Measurements from ENCODE around the gene MIXL1.
"Not testable (repeated sequence)": the region's sequence is repeated elsewhere in the genome, so short reads cannot be mapped to it uniquely, and the experiment has no call there.

The MIXL1 gene

DNA sequence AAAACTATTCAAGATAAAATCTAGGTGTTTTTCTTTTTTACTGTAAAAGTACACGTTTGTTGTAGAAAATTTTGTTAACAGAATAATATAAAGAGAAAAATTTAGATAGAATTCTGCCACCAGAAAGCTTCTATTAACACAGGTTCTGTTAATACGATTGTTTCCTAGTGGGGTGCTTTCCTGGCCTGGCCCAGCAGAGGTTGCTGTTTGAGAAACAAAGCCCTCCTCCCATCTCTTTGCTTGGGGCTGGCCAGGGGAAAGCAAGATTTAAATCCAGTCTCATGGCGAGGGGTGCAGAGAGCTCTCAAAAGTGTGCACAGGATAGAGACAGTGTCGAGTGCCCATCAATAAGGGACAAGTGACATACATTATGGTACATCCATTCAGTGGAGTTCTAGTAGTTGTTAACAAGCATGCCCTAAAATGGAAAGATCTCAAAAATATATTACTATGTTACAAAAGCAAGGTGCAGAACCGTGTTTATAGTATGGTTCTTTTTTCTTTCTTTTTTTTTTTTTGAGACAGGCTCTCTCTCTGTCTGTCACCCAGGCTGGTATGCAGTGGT lies 22.4 kb upstream of the MIXL1 start:
- Histone ChIP-seq H3K4me1 (ENCODE audit: control insufficient read depth in 5 of 5, insufficient read depth in 5 of 5, low read length in 5 of 5) (no peaks in the 10 kb centered on the region), H3K9ac (ENCODE audit: low read length in 5 of 5) (no peak overlapping the region), H3K9me3 (ENCODE audit: control insufficient read depth in 5 of 5, low read length in 5 of 5) (no peaks in the 10 kb centered on the region), H3K27ac (ENCODE audit: low read depth, low read length) (no peak overlapping the region), H3K27me3 (ENCODE audit: control insufficient read depth in 5 of 5, insufficient read depth in 4 of 5, low read length in 5 of 5) (no peaks in the 10 kb centered on the region), H3K36me3 (ENCODE audit: control insufficient read depth in 5 of 5, insufficient read depth in 5 of 5, low read length in 5 of 5) (no peaks in the 10 kb centered on the region), H3K4me3 (ENCODE audit: low read depth in 1 of 5, low read length in 5 of 5) (no peak overlapping the region)

DNA sequence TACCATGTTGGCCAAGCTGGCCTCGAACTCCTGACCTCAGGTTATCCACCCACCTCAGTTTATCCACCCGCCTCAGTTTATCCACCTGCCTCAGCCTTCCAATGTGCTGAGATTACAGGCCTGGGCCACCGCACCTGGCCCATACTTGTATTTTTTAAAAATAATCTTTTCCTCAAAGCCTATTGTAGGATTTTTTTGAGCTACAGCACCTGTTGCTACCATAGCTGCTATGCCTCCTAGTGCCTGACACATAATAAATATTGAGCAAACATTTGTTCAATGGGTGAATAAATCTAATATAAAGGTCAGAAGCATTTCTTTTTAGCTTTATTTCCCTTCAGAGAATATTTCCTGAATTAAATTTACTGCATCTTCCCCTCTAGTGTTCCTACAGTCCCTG lies 21.2 kb upstream of the MIXL1 start:
- no peaks in the 10 kb centered on the region for H3K27me3 ChIP-seq (ENCODE audit: control insufficient read depth in 5 of 5, insufficient read depth in 4 of 5, low read length in 5 of 5)
- H3K4me3 ChIP-seq (ENCODE audit: low read depth in 1 of 5, low read length in 5 of 5) = no peak overlapping the region
- no peaks in the 10 kb centered on the region for H3K9me3 ChIP-seq (ENCODE audit: control insufficient read depth in 5 of 5, low read length in 5 of 5)
- no peaks in the 10 kb centered on the region for H3K36me3 ChIP-seq (ENCODE audit: control insufficient read depth in 5 of 5, insufficient read depth in 5 of 5, low read length in 5 of 5)
- H3K27ac ChIP-seq (ENCODE audit: low read depth, low read length) = no peak overlapping the region
- no peak overlapping the region for H3K9ac ChIP-seq (ENCODE audit: low read length in 5 of 5)
- no peaks in the 10 kb centered on the region for H3K4me1 ChIP-seq (ENCODE audit: control insufficient read depth in 5 of 5, insufficient read depth in 5 of 5, low read length in 5 of 5)

DNA sequence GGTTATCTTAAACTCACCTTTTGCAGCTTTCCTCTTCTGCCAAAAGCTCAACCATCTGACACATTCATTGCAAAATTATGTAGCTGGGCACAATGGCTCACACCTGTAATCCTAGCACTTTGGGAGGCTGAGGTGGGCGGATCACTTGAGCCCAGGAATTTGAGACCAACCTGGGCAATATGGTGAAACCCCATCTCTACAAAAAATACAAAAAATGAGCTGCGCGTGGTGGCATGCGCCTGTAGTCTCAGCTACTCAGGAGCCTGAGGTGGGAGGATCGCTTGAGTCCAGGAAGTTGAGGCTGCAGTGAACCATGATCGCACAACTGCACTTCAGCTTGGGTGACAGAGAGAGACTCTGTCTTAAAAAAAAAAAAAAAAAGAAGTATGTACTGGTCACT lies 20.8 kb upstream of the MIXL1 start:
- H3K27me3 ChIP-seq (ENCODE audit: control insufficient read depth in 5 of 5, insufficient read depth in 4 of 5, low read length in 5 of 5); H3K36me3 ChIP-seq (ENCODE audit: control insufficient read depth in 5 of 5, insufficient read depth in 5 of 5, low read length in 5 of 5); H3K4me3 ChIP-seq (ENCODE audit: low read depth in 1 of 5, low read length in 5 of 5); H3K9me3 ChIP-seq (ENCODE audit: control insufficient read depth in 5 of 5, low read length in 5 of 5); H3K4me1 ChIP-seq (ENCODE audit: control insufficient read depth in 5 of 5, insufficient read depth in 5 of 5, low read length in 5 of 5); H3K9ac ChIP-seq (ENCODE audit: low read length in 5 of 5); H3K27ac ChIP-seq (ENCODE audit: low read depth, low read length): not testable (repeated sequence)

DNA sequence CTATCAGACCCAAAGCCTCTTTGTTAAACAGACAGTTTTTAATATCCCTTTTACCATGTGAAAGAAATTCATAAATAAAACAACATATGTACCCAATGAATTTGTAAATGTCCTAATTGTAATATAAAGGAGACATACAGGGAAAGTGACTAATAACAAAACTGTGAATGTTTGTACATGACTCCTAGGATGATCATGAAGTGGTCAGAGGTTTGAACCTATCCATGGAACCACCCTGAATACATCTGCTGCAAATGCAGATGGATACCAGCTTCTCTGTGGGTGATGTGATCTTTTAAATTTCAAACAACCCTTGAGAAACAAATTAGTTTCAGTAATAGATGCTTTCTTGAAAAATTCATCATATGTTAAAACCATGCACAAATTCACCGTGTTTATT lies 20.2 kb upstream of the MIXL1 start:
- H3K9me3 ChIP-seq (ENCODE audit: control insufficient read depth in 5 of 5, low read length in 5 of 5) = no peaks in the 10 kb centered on the region
- H3K36me3 ChIP-seq (ENCODE audit: control insufficient read depth in 5 of 5, insufficient read depth in 5 of 5, low read length in 5 of 5) = no peaks in the 10 kb centered on the region
- no peak overlapping the region for H3K9ac ChIP-seq (ENCODE audit: low read length in 5 of 5)
- H3K4me1 ChIP-seq (ENCODE audit: control insufficient read depth in 5 of 5, insufficient read depth in 5 of 5, low read length in 5 of 5) = no peaks in the 10 kb centered on the region
- H3K27ac ChIP-seq (ENCODE audit: low read depth, low read length) = no peak overlapping the region
- H3K27me3 ChIP-seq (ENCODE audit: control insufficient read depth in 5 of 5, insufficient read depth in 4 of 5, low read length in 5 of 5) = no peaks in the 10 kb centered on the region
- H3K4me3 ChIP-seq (ENCODE audit: low read depth in 1 of 5, low read length in 5 of 5) = no peak overlapping the region

DNA sequence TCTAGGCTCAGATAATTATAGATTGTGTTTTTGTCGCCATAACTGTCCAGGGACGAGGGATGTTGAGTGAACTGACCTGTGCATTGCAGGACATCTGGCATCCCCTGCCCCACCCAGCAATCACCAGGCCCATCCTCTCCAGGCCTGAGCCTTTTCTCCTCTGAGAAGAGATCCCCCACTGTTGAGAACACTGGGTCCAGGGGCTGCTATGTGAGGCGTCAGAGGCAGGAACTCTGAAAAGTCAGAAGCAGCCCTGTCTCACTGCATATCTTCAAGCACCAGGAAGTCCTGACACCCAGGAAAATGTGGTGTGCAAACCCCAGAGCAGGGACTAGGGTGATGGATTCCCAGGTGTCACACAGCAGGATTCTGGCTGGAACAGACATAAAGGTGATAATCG lies 19.8 kb upstream of the MIXL1 start:
- Histone ChIP-seq H3K4me1 (ENCODE audit: control insufficient read depth in 5 of 5, insufficient read depth in 5 of 5, low read length in 5 of 5) (no peaks in the 10 kb centered on the region), H3K27ac (ENCODE audit: low read depth, low read length) (no peak overlapping the region), H3K9me3 (ENCODE audit: control insufficient read depth in 5 of 5, low read length in 5 of 5) (no peaks in the 10 kb centered on the region), H3K36me3 (ENCODE audit: control insufficient read depth in 5 of 5, insufficient read depth in 5 of 5, low read length in 5 of 5) (no peaks in the 10 kb centered on the region), H3K4me3 (ENCODE audit: low read depth in 1 of 5, low read length in 5 of 5) (no peak overlapping the region), H3K27me3 (ENCODE audit: control insufficient read depth in 5 of 5, insufficient read depth in 4 of 5, low read length in 5 of 5) (no peaks in the 10 kb centered on the region), H3K9ac (ENCODE audit: low read length in 5 of 5) (no peak overlapping the region)

DNA sequence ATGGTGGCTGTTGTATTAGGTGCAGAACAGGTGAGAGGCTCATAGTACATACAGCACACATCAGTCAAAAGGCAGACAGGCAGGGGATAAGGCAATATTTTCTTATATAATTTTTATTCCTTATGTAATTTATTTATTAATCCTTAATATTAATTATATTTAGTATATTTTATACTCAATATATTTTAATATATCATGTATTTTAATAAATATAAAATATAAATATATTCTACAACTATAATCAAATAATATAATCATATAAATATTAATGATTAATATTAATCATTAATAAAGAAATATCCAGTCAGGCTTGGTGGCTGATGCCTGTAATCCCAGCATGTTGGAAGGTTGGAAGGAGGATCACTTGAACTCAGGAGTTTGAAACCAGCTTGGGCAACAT lies 19.3 kb upstream of the MIXL1 start:
- no peaks in the 10 kb centered on the region for H3K27me3 ChIP-seq (ENCODE audit: control insufficient read depth in 5 of 5, insufficient read depth in 4 of 5, low read length in 5 of 5)
- H3K36me3 ChIP-seq (ENCODE audit: control insufficient read depth in 5 of 5, insufficient read depth in 5 of 5, low read length in 5 of 5) = no peaks in the 10 kb centered on the region
- H3K9me3 ChIP-seq (ENCODE audit: control insufficient read depth in 5 of 5, low read length in 5 of 5) = no peaks in the 10 kb centered on the region
- no peaks in the 10 kb centered on the region for H3K4me1 ChIP-seq (ENCODE audit: control insufficient read depth in 5 of 5, insufficient read depth in 5 of 5, low read length in 5 of 5)
- no peak overlapping the region for H3K4me3 ChIP-seq (ENCODE audit: low read depth in 1 of 5, low read length in 5 of 5)
- no peak overlapping the region for H3K27ac ChIP-seq (ENCODE audit: low read depth, low read length)
- no peak overlapping the region for H3K9ac ChIP-seq (ENCODE audit: low read length in 5 of 5)

DNA sequence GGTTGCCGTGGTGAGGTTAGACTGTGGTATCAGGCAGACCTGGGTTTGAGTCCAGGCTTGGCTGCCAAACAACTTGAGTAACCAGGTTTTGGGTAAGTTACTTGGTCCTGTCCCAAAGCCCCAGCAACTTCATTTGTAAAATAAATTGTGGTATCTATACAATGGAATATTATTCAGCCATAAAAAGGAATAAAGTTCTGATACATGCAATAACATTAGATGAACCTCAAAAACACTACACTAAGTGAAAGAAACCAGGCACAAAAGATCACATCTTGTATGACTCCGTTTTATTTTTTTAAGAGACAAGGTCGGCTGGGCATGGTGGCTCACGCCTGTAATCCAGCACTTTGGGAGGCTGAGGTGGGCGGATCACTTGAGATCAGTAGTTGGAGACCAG lies 16.4 kb upstream of the MIXL1 start:
- Histone ChIP-seq H3K27me3 (ENCODE audit: control insufficient read depth in 5 of 5, insufficient read depth in 4 of 5, low read length in 5 of 5) (peaks cover 0 to 2% (median 0%) of the 10 kb centered on the region in 5 donors), H3K9ac (ENCODE audit: low read length in 5 of 5) (no peak overlapping the region), H3K4me1 (ENCODE audit: control insufficient read depth in 5 of 5, insufficient read depth in 5 of 5, low read length in 5 of 5) (no peaks in the 10 kb centered on the region), H3K4me3 (ENCODE audit: low read depth in 1 of 5, low read length in 5 of 5) (no peak overlapping the region), H3K9me3 (ENCODE audit: control insufficient read depth in 5 of 5, low read length in 5 of 5) (no peaks in the 10 kb centered on the region), H3K36me3 (ENCODE audit: control insufficient read depth in 5 of 5, insufficient read depth in 5 of 5, low read length in 5 of 5) (no peaks in the 10 kb centered on the region), H3K27ac (ENCODE audit: low read depth, low read length) (no peak overlapping the region)

DNA sequence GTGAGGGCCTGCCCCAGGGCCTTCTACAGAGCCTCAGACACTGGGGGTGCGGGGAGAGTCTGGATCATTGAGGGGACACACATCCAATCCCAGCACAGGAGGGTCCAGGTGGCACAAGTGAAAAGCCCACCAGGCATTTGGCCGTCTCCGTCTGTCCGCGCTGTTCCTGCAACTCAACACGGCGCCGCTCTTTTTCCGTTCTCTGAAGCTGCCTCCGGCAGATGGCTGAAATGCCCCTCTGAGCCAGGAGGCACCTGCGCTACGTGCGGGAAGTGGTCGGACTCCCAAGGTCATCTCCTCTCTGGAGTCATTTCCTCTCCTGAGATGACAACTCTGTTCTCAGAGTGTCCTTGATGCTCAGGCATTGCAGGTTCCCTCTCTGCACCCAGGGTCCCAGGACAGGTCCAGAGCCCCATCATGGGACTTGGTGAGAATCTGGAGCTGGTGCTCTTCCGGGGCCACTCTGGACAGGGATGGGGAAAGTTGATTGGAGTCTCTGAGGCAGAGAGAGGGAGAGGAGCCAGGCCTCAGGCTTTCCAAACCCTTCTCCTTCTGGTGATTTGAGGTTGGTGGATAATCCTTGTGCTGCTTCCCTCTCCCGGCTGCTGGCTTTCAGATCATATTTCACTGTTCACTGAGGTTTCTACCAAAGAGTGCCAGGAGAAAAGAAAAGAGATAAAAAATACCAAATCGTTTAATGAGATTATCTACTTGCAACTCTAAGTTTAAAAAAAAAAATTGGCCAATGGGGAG lies 14.0 kb upstream of the MIXL1 start:
- peaks cover 0 to 2% (median 0%) of the 10 kb centered on the region in 5 donors for H3K27me3 ChIP-seq (ENCODE audit: control insufficient read depth in 5 of 5, insufficient read depth in 4 of 5, low read length in 5 of 5)

DNA sequence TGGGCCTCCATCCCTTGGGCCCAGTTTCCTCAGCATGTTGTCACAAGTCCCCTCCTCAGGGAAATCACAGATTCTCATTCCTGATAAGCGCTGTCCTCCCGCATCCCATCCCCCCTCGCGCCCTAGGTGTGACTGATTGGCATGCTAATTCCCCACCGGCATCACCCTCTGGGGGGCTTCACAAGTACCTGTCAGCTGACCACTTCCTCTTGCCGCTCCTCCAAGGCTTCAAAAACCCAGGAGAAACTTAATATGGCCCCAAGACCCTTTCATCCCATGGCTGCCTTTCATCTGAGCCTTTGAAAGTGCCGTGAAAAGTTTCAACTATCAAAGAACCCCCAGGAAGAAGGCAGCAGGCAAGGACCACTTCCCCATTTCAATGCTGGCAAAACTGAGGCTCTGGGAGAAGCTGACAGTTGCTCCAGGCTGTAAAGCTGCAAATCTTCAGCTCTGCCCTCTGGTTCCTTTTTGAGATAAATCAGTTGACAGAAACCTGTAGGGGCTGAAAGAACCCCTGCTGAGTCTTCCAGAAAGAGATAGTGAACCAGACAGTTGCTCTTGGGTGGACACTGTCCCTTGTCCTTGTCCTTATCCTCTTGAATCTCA lies 12.8 kb upstream of the MIXL1 start:
- Histone ChIP-seq H3K36me3 (ENCODE audit: control insufficient read depth in 5 of 5, insufficient read depth in 5 of 5, low read length in 5 of 5) (no peaks in the 10 kb centered on the region), H3K9ac (ENCODE audit: low read length in 5 of 5) (no peak overlapping the region), H3K27ac (ENCODE audit: low read depth, low read length) (no peak overlapping the region), H3K9me3 (ENCODE audit: control insufficient read depth in 5 of 5, low read length in 5 of 5) (no peaks in the 10 kb centered on the region), H3K4me3 (ENCODE audit: low read depth in 1 of 5, low read length in 5 of 5) (no peak overlapping the region), H3K27me3 (ENCODE audit: control insufficient read depth in 5 of 5, insufficient read depth in 4 of 5, low read length in 5 of 5) (peaks cover 0 to 2% (median 0%) of the 10 kb centered on the region in 5 donors), H3K4me1 (ENCODE audit: control insufficient read depth in 5 of 5, insufficient read depth in 5 of 5, low read length in 5 of 5) (no peaks in the 10 kb centered on the region)

More for the DNA sequence above, 14.0 kb upstream of the MIXL1 start:
- Histone ChIP-seq H3K9ac (ENCODE audit: low read length in 5 of 5) (no peak overlapping the region), H3K4me1 (ENCODE audit: control insufficient read depth in 5 of 5, insufficient read depth in 5 of 5, low read length in 5 of 5) (no peaks in the 10 kb centered on the region), H3K9me3 (ENCODE audit: control insufficient read depth in 5 of 5, low read length in 5 of 5) (no peaks in the 10 kb centered on the region), H3K27ac (ENCODE audit: low read depth, low read length) (no peak overlapping the region), H3K4me3 (ENCODE audit: low read depth in 1 of 5, low read length in 5 of 5) (no peak overlapping the region), H3K36me3 (ENCODE audit: control insufficient read depth in 5 of 5, insufficient read depth in 5 of 5, low read length in 5 of 5) (no peaks in the 10 kb centered on the region)

DNA sequence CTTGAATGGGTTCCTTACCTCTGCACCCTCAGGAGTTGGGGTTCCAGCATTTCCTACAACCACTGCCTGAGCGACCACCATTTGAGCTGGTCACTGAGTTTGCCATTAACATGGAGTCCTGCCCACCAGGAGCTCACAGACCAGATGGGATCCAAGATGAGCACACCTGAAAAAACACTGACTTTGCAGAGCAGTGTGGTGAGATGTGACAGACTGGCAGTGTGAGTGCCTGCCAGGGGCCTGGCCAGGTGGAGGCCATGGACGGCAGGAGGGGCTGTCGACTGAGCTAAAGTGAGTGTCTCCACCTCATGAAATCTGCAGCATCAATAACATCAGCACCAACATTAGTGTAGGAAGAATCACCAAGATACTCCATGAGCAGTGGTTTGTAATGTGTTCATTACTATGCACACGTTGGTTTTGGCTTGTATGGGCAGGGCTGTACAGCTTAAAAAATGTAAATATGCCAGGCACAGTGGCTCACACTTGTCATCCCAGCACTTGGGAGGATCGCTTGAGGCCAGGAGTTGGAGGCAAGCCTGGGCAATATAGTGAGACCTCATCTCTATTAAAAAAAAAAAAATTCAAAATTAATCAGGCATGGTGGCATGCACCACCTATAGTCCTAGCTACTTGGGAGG lies 12.2 kb upstream of the MIXL1 start:
- Histone ChIP-seq H3K36me3 (ENCODE audit: control insufficient read depth in 5 of 5, insufficient read depth in 5 of 5, low read length in 5 of 5) (no peaks in the 10 kb centered on the region), H3K9me3 (ENCODE audit: control insufficient read depth in 5 of 5, low read length in 5 of 5) (no peaks in the 10 kb centered on the region)

More for the DNA sequence above, 12.2 kb upstream of the MIXL1 start:
- Histone ChIP-seq H3K27ac (ENCODE audit: low read depth, low read length) (no peak overlapping the region), H3K27me3 (ENCODE audit: control insufficient read depth in 5 of 5, insufficient read depth in 4 of 5, low read length in 5 of 5) (peaks cover 0 to 2% (median 0%) of the 10 kb centered on the region in 5 donors), H3K4me1 (ENCODE audit: control insufficient read depth in 5 of 5, insufficient read depth in 5 of 5, low read length in 5 of 5) (no peaks in the 10 kb centered on the region), H3K4me3 (ENCODE audit: low read depth in 1 of 5, low read length in 5 of 5) (no peak overlapping the region), H3K9ac (ENCODE audit: low read length in 5 of 5) (no peak overlapping the region)
